HG03135 (cell line): ENCODE measurements around the gene ETAA1.

Source experiments
- ATAC-seq: cut with Tn5 transposase; IDR thresholded peaks from one replicate; pipeline ENCODE4 v1.9.1; 2021; ENCODE audit warnings: mild to moderate bottlenecking, moderate library complexity; ENCODE audit not compliant: unreplicated experiment

The ETAA1 gene

DNA sequence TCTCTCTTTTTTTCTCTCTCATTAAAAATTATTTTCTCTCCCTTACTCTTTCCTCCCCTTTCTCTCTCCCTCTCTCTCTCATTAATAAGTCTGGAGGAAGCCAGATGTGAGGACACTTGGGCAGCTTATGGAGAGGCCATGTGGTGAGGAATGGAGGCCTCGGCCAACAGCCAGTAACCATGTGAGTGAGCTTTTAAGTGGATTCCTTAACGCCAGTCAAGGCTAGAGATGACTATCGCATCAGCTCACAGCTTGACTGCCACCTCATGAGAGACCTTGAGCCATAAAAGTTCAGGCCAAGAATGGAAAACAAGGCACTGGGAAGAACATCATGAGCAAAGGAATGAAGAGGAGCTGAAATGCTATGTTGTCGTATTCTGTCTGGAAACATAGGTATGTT is 39.1 kb downstream of the ETAA1 start:
- ATAC-seq, result no peak

- ATAC-seq, result no peak
Observed at GRCh38 chr2:67437114-67437513, 40.0 kb downstream of the ETAA1 start.

- no peak for ATAC-seq
Observed at GRCh38 chr2:67438337-67438736, 41.2 kb downstream of the ETAA1 start.

DNA sequence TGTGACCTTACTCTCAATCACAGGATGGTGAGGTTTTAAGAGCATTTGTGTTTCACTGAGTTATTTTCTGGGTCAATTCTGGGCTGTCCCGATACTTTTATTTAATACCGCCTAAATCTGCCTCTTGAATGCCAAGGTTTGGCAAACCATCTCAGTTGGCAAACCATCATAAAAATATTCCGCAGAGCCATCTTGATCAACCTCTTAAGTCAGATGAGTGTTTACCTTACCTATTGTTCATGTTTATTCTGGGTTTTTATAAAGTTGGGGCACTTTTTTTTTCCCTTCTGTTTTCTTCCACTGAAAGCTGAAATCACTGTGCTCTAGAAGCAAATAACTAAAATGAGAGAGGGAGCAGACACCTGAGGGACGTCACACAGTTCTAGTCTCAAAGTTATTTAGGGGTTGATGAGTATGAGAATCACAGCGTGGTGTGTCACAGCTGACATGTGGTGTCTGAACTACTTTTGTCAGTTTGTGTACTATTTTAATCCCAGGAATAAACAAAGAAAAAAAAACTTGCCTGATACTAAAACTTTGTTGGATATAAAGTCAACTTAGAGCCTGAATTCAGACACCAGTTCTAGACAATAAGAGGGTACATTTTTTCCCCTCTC is 48.6 kb downstream of the ETAA1 start:
- ATAC-seq, result no peak

GRCh38 chr2:67446491-67446911 is 49.4 kb downstream of the ETAA1 start:
- no peak for ATAC-seq

DNA sequence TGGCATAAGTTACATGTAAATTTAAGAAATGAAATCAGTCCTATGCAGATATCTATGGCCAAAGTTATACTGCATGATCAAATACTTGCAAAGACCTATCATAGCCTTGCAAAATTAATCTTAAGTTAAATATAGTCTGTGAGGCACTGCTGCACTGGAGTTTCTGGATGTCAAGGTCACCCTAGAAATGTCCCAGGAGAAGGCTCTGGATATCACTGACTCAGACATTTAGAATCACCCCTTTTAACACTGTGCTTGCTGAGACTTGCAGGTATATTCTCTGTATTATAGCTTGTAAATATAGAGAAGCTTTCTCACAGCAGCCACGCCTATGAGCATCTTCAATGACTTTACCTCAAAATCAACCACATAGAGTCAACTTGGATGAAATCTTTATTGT is 51.5 kb downstream of the ETAA1 start:
- ATAC-seq, result no peak

GRCh38 chr2:67451086-67451832 is 54.1 kb downstream of the ETAA1 start:
- no peak for ATAC-seq

- ATAC-seq, result no peak
Observed at GRCh38 chr2:67453310-67453709, 56.2 kb downstream of the ETAA1 start.

- ATAC-seq, result no peak
Observed at GRCh38 chr2:67455219-67456142, 58.3 kb downstream of the ETAA1 start.

DNA sequence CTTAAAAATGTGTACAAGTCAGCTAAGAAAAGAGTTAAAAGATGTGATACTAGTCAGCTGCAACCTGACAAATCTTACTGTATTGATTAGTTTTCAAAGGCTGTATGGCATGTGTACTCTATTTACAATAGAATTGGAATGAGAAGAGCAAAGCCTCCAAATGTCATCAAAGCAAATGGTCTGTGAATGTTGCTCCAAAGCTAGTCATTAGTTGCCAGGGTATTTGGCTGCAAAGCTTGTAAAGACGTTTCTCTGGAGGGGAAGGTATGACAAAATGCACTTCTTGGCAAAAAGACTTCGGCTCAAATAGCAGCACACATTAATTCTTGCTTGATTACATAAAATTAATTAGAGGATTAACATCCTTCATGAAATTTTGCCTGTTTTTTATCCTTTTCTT is 59.3 kb downstream of the ETAA1 start:
- no peak for ATAC-seq

DNA sequence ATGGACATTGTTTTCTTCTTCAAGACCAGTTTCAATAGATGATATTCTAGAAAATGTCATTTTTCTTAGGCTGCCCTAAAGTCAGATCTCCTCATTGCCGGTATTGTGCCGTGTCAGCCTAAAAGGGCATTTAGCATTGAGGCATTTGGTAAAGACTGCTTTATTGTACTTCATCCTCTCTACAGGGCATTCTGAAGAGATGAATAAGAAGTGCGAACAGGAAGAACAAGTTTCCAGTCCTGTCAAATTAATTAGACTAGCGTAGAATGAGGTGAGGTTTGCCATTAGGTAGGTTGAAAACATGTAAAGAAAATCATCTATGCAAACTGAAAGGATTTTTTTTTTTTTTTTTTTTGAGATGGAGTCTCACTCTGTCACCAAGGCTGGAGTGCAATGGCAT is 60.6 kb downstream of the ETAA1 start:
- ATAC-seq, result no peak

DNA sequence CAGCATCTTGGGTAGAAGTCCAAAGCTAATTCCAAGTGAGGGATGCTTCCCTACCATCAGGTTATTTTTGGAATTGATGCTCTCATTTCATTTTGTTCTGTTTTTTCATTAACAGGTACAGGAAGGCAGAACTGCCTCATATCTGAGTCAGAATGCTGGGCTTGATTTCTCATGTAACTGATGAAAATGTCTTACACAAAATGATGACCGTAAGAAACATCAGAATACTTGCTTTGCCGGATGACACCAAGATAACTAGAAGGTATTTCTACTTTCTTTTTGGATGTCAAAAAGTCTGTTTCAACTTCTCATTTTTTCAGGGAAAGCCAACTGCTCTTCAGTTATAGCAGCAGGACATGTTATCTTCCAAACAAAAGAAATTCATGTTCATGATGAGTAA is 62.6 kb downstream of the ETAA1 start:
- no peak for ATAC-seq
